HG03045 (cell line): ENCODE data around the gene KRTAP13-2.

Experiments used
- ATAC-seq: cut with Tn5 transposase; IDR thresholded peaks from one replicate; pipeline ENCODE4 v1.9.1; 2021; ENCODE audit warnings: mild to moderate bottlenecking, moderate library complexity; ENCODE audit not compliant: unreplicated experiment

KRTAP13-2 gene

GRCh38 chr21:30329203-30329875 lies 42.7 kb downstream of the KRTAP13-2 start:
- no peak for ATAC-seq

GRCh38 chr21:30326390-30326789 lies 45.7 kb downstream of the KRTAP13-2 start:
- ATAC-seq: no peak
